A673 (cell line): ENCODE data around the gene MAGI1.

Source experiments
- CTCF ChIP-seq: fragments of 300-800, 200-600 bp; sonication (generic); conservative IDR thresholded peaks from 2 replicates; pipeline ENCODE4 v1.5.1; 2017; ENCODE audit warnings: low read depth, mild to moderate bottlenecking, antibody characterized with exemption, low read length, moderate library complexity, mixed read lengths
- EZH2 ChIP-seq: fragments of 200-600 bp; sonication (generic); IDR thresholded peaks from 2 replicates; pipeline ENCODE4 v1.6.1; 2017; ENCODE audit warnings: borderline replicate concordance, low read depth, mild to moderate bottlenecking, mixed read lengths, antibody characterized with exemption, low read length; ENCODE audit not compliant: poor library complexity, severe bottlenecking

GRCh38 chr3:65445573-65446169 lies 593.0 kb downstream of the MAGI1 start:
- TF ChIP-seq CTCF (no peak), EZH2 (no peak)
